GM12878 (cell line): ENCODE measurements around the gene DLX5. TPM values are rescaled to one million over a fixed set of nuclear protein-coding genes. Genes with fewer than 3 reads are reported as not detected.

Source experiments
- ATAC-seq: fragments of 200-7000 bp; cut with Tn5 transposase; 3 replicates; pipeline ENCODE4 v1.9.1; 2020; ENCODE audit warnings: mild to moderate bottlenecking, moderate library complexity
- BruUV-seq: library from RNA; stranded (reverse); fragments of 400-500 nt; replicated peaks from 2 replicates; lab custom pipeline; 2021; lab: Mats Ljungman, UMichigan
- CTCF ChIA-PET: fragments of 300-600 bp; sonication (Branson Sonifier 250); formaldehyde crosslinking; extraction: SDS; loops from one replicate; lab custom pipeline; 2021; ENCODE audit warnings: inconsistent platforms; lab: Yijun Ruan, JAX
- POLR2A ChIA-PET: fragments of 350-600 bp; formaldehyde crosslinking; extraction: SDS; loops from one replicate; lab custom pipeline; 2021; ENCODE audit warnings: inconsistent platforms; lab: Charles Lee
- RAD21 ChIA-PET: fragments of 300-600 bp; sonication (Branson Sonifier 250); formaldehyde crosslinking; loops from one replicate; lab custom pipeline; 2023; ENCODE audit warnings: antibody characterized with exemption; ENCODE audit not compliant: unreplicated experiment; lab: Charles Lee
- SMC1A ChIA-PET: fragments of 300-600 bp; sonication (Branson Sonifier 250); formaldehyde crosslinking; loops from one replicate; lab custom pipeline; 2023; ENCODE audit not compliant: unreplicated experiment, uncharacterized antibody; lab: Charles Lee
- DNase-seq: peaks from one replicate; pipeline ENCODE4 v3.0.0-alpha.2; 2011; ENCODE audit warnings: low read depth, low spot score
- FAIRE-seq: peaks from 3 replicates; lab custom pipeline; 2011; peaks lifted over from hg19 to GRCh38; lab: Jason Lieb, UNC
- H2AFZ ChIP-seq: 2 replicates; pipeline ENCODE4 v1.6.0; 2011; ENCODE audit warnings: low read depth, low read length, control low read depth; ENCODE audit not compliant: control insufficient read depth
- H3K27ac ChIP-seq: 2 replicates; pipeline ENCODE4 v1.5.1; 2011; ENCODE audit warnings: control low read depth; ENCODE audit not compliant: control insufficient read depth, insufficient read depth
- H3K27me3 ChIP-seq, 2 experiments: replicated peaks in 1 of 2; 2 replicates each; pipeline versions ENCODE4 v1.6.0 to v1.6.1; 2011; ENCODE audit warnings: low read length in 1 of 2; ENCODE audit not compliant: control insufficient read depth in 2 of 2, insufficient read depth in 2 of 2
- H3K36me3 ChIP-seq, 2 experiments: 2 replicates each; pipeline ENCODE4 v1.5.1; 2011; ENCODE audit warnings: low read length in 1 of 2; ENCODE audit not compliant: control insufficient read depth in 2 of 2, insufficient read depth in 2 of 2
- H3K4me1 ChIP-seq: 2 replicates; pipeline ENCODE4 v1.6.1; 2011; ENCODE audit warnings: mild to moderate bottlenecking, low read length, moderate library complexity, mixed read lengths; ENCODE audit not compliant: control insufficient read depth, insufficient read depth
- H3K4me2 ChIP-seq: 2 replicates; pipeline ENCODE4 v1.6.0; 2011; ENCODE audit warnings: control low read depth; ENCODE audit not compliant: control insufficient read depth, insufficient read depth
- H3K4me3 ChIP-seq: fragments of 200-600 bp; sonication (generic); 2 replicates; pipeline ENCODE4 v1.5.1; 2016
- H3K79me2 ChIP-seq: 2 replicates; pipeline ENCODE4 v1.6.0; 2011; ENCODE audit warnings: low read length; ENCODE audit not compliant: control insufficient read depth, insufficient read depth
- H3K9ac ChIP-seq: 2 replicates; pipeline ENCODE4 v1.8.0; 2011; ENCODE audit warnings: low read length, control low read depth, mixed read lengths; ENCODE audit not compliant: control insufficient read depth, insufficient read depth
- H3K9me3 ChIP-seq: replicated peaks from 3 replicates; pipeline ENCODE4 v1.5.1; 2011; ENCODE audit warnings: mild to moderate bottlenecking, low read length; ENCODE audit not compliant: control insufficient read depth, insufficient read depth
- H4K20me1 ChIP-seq: 2 replicates; pipeline ENCODE4 v1.6.0; 2011; ENCODE audit not compliant: control insufficient read depth, insufficient read depth
- ETV6 ChIP-seq, 2 experiments: fragments of 450-650 bp in 1 of 2; IDR thresholded peaks in 1 of 2; conservative IDR thresholded peaks in 1 of 2; 2 replicates each; pipeline ENCODE4 v1.6.1; 2014; ENCODE audit warnings: antibody characterized with exemption in 1 of 2, borderline replicate concordance in 1 of 2, low read depth in 1 of 2, mild to moderate bottlenecking in 1 of 2, moderate library complexity in 1 of 2
- GATAD2B ChIP-seq: fragments of 450-650 bp; conservative IDR thresholded peaks from 2 replicates; pipeline ENCODE4 v1.6.1; 2017; ENCODE audit warnings: low read depth, mild to moderate bottlenecking, moderate library complexity
- JUNB ChIP-seq: IDR thresholded peaks from 2 replicates; pipeline ENCODE4 v1.6.1; 2016; ENCODE audit warnings: antibody characterized with exemption, mild to moderate bottlenecking
- RB1 ChIP-seq: fragments of 450-650 bp; formaldehyde crosslinking; IDR thresholded peaks from 2 replicates; pipeline ENCODE4 v1.6.1; 2017; ENCODE audit warnings: mild to moderate bottlenecking, borderline replicate concordance
- RELA ChIP-seq: fragments of 450-650 bp; IDR thresholded peaks from 2 replicates; pipeline ENCODE4 v1.8.0; 2014; ENCODE audit warnings: borderline replicate concordance; ENCODE audit not compliant: partially characterized antibody
- WGBS: methylation state at CpG from one replicate; pipeline ENCODE4 v1.1.6; 2016; ENCODE audit warnings: low lambda C conversion rate; ENCODE audit not compliant: insufficient replicate concordance, insufficient coverage; ENCODE audit errors: missing lambda C conversion rate; 5-methylcytosine and 5-hydroxymethylcytosine counted together
- in situ Hi-C: fragments of 300-500 bp; cut with MboI; formaldehyde crosslinking; loops from 9 replicates; pipeline ENCODE4 v1.14.3; 2018; ENCODE audit warnings: mixed read lengths
- intact Hi-C: fragments of 100-400 bp; cut with micrococcal nuclease; formaldehyde crosslinking; loops from one replicate; pipeline ENCODE4 v1.14.2; 2022; ENCODE audit not compliant: unreplicated experiment
- polyA plus RNA-seq, 11 experiments: library from polyadenylated mRNA; depleted of rRNA in 4 of 11; unstranded in 6 of 11; stranded (reverse) in 5 of 11; fragments of >200 nt; fragmentation: Nextera tagmentation in 4 of 11; fragmentation: Illumina TruSeq in 1 of 11; extraction: Ambion mirVana in 4 of 11; extraction: Trizol in 1 of 11; gene quantifications; 1 replicate in 1 of 11; 2 replicates in 10 of 11; pipeline versions ENCODE4 v1.2.1 to v1.2.3, GENCODE V29; 2011 to 2016; ENCODE audit warnings: inconsistent platforms in 2 of 11, missing spikeins in 2 of 11, low read depth in 1 of 11
- total RNA-seq, 4 experiments: library from RNA; depleted of rRNA in 3 of 4; stranded (reverse); fragments of >200 nt in 3 of 4; fragmentation: Illumina TruSeq in 1 of 4; extraction: Trizol in 1 of 4; gene quantifications; 2 replicates each; pipeline versions ENCODE4 v1.2.1 to v1.2.3, GENCODE V29; 2013 to 2021
- TF ChIP-seq, protein P1 (sequence below): fragments of 150-350 bp; IDR thresholded peaks from 2 replicates; pipeline ENCODE4 v1.6.1; 2016; ENCODE audit warnings: low read depth, low read length

Gene DLX5
- total and polyA plus RNA-seq, 10 of the 15 experiments (the other 5 are each of a cell fraction or from before 2014, with no cell fraction given) = not detected

DNA sequence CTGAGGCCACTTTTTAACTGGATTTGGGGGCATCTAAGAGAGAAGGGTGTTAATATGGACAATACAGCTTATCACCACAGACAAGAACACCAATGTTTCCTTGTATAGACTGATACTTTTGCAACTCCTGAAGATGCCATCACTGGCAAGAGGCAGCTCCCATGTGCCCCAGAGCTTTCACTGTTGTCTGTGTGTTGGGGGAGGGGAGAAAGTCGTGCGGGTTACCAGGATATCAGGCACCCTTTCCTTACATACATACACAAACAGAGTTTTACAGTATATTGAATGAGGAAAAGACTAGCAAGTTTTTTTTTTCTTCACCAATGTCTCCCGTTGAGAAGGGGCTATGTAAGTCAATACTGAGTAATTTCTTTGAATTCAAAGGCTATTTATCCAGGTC, 23.4 kb downstream of the DLX5 start:
- RAD21 ChIA-PET = no interaction called here
- WGBS = 0% methylated on average over 3 of the region's 3 CpGs

More for the DNA sequence above, 23.4 kb downstream of the DLX5 start:
- no peak for ATAC-seq
- no peak for FAIRE-seq
- H3K4me1 ChIP-seq = no peaks in the 10 kb centered on the region
- no peak overlapping the region for H3K27ac ChIP-seq
- no TSS peak for BruUV-seq
- no peak overlapping the region for H3K4me2 ChIP-seq
- H3K27me3 ChIP-seq = peaks cover 11 to 17% of the 10 kb centered on the region in 2 experiments
- H2AFZ ChIP-seq = no peak overlapping the region
- CTCF ChIA-PET = no interaction called here
- TF ChIP-seq JUNB = no peak
- TF ChIP-seq, protein P1, sequence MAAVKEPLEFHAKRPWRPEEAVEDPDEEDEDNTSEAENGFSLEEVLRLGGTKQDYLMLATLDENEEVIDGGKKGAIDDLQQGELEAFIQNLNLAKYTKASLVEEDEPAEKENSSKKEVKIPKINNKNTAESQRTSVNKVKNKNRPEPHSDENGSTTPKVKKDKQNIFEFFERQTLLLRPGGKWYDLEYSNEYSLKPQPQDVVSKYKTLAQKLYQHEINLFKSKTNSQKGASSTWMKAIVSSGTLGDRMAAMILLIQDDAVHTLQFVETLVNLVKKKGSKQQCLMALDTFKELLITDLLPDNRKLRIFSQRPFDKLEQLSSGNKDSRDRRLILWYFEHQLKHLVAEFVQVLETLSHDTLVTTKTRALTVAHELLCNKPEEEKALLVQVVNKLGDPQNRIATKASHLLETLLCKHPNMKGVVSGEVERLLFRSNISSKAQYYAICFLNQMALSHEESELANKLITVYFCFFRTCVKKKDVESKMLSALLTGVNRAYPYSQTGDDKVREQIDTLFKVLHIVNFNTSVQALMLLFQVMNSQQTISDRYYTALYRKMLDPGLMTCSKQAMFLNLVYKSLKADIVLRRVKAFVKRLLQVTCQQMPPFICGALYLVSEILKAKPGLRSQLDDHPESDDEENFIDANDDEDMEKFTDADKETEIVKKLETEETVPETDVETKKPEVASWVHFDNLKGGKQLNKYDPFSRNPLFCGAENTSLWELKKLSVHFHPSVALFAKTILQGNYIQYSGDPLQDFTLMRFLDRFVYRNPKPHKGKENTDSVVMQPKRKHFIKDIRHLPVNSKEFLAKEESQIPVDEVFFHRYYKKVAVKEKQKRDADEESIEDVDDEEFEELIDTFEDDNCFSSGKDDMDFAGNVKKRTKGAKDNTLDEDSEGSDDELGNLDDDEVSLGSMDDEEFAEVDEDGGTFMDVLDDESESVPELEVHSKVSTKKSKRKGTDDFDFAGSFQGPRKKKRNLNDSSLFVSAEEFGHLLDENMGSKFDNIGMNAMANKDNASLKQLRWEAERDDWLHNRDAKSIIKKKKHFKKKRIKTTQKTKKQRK = no peak
- TF ChIP-seq ETV6 (conservative IDR thresholded peaks at IDR 0.05 in 1 of 2, IDR thresholded peaks at IDR 0.05 in 1 of 2; ENCODE audit: borderline replicate concordance in 1 of 2, low read depth in 1 of 2) = no peak
- no peak for TF ChIP-seq RB1
- no peak for TF ChIP-seq GATAD2B
- no peak for TF ChIP-seq RELA
- H3K9ac ChIP-seq = no peak overlapping the region
- peaks cover 2% of the 10 kb centered on the region; the same call in 2 of the 3 replicates for H3K9me3 ChIP-seq
- SMC1A ChIA-PET = no interaction called here
- in situ Hi-C loops (no loop called here), intact Hi-C loops (no loop called here)
- DNase-seq = no peak
- POLR2A ChIA-PET = no interaction called here
- no peaks in the 10 kb centered on the region for H4K20me1 ChIP-seq
- H3K79me2 ChIP-seq = no peaks in the 10 kb centered on the region
- H3K4me3 ChIP-seq = no peak overlapping the region
- no peaks in the 10 kb centered on the region for H3K36me3 ChIP-seq
